Skeletal muscle tissue (tissue), 4 donors: ENCODE measurements around the gene LRIG1. TPM values are rescaled to one million over a fixed set of nuclear protein-coding genes. Genes with fewer than 3 reads are reported as not detected.

ENCODE experiments used
- H3K27ac ChIP-seq: one replicate; pipeline ENCODE4 v1.7.0; 2013; ENCODE audit warnings: mild to moderate bottlenecking, low read depth, low read length, inconsistent platforms
- H3K27me3 ChIP-seq, 3 donors: one replicate each; pipeline ENCODE4 v1.7.0; 2013; ENCODE audit warnings: low read length in 3 of 3; ENCODE audit not compliant: control insufficient read depth in 3 of 3, insufficient read depth in 3 of 3
- H3K36me3 ChIP-seq, 3 donors: one replicate each; pipeline ENCODE4 v1.7.0; 2013; ENCODE audit warnings: low read length in 3 of 3; ENCODE audit not compliant: control insufficient read depth in 3 of 3, insufficient read depth in 3 of 3
- H3K4me1 ChIP-seq, 3 donors: one replicate each; pipeline ENCODE4 v1.7.0; 2013; ENCODE audit warnings: low read length in 3 of 3, mild to moderate bottlenecking in 3 of 3; ENCODE audit not compliant: control insufficient read depth in 3 of 3, insufficient read depth in 3 of 3
- H3K4me3 ChIP-seq, 3 donors: one replicate each; pipeline ENCODE4 v1.7.0; 2013; ENCODE audit warnings: low read length in 3 of 3
- H3K9ac ChIP-seq, 3 donors: one replicate each; pipeline ENCODE4 v1.7.0; 2013; ENCODE audit warnings: low read length in 3 of 3, mild to moderate bottlenecking in 3 of 3, moderate library complexity in 2 of 3, low read depth in 1 of 3
- H3K9me3 ChIP-seq, 3 donors: one replicate each; pipeline ENCODE4 v1.7.0; 2013; ENCODE audit warnings: low read length in 3 of 3; ENCODE audit not compliant: control insufficient read depth in 3 of 3
- total RNA-seq: library from RNA; depleted of rRNA; stranded (reverse); fragments of >200 nt; gene quantifications from one replicate; pipeline ENCODE4 v1.2.3, GENCODE V29; 2014
- donor health status: Osteomylitis.

Gene LRIG1
- total RNA-seq, 1 donor from 2014 or later, result 135 TPM

- Histone ChIP-seq H3K9me3 (no peaks in the 10 kb centered on the region), H3K27ac (no peak overlapping the region), H3K9ac (no peak overlapping the region)
Measured at GRCh38 chr3:66336333-66336766, 164.5 kb downstream of the LRIG1 start.

GRCh38 chr3:66335671-66336070, 165.2 kb downstream of the LRIG1 start:
- Histone ChIP-seq H3K9ac (no peak overlapping the region), H3K36me3 (no peaks in the 10 kb centered on the region), H3K4me3 (no peak overlapping the region), H3K9me3 (no peaks in the 10 kb centered on the region), H3K27ac (no peak overlapping the region), H3K4me1 (no peaks in the 10 kb centered on the region), H3K27me3 (no peaks in the 10 kb centered on the region)

More at GRCh38 chr3:66336333-66336766, 164.5 kb downstream of the LRIG1 start:
- no peaks in the 10 kb centered on the region for H3K36me3 ChIP-seq
- H3K4me1 ChIP-seq, result no peaks in the 10 kb centered on the region
- H3K27me3 ChIP-seq, result no peaks in the 10 kb centered on the region
- H3K4me3 ChIP-seq, result no peak overlapping the region
